ENCODE data around the gene CNFN. TPM values are rescaled to one million over a fixed set of nuclear protein-coding genes. Genes with fewer than 3 reads are reported as not detected.

CNFN gene
- total and polyA plus RNA-seq, 9 donors = 0.24 to 1.2 (median 0.38) TPM; not detected in 5

GRCh38 chr19:42353341-42354015 is 36.6 kb downstream of the CNFN start:
- Histone ChIP-seq H3K27me3 (ENCODE audit: control insufficient read depth, insufficient read depth, low read length) (no peaks in the 10 kb centered on the region), H3K4me3 (ENCODE audit: low read length) (no peak overlapping the region), H3K36me3 (ENCODE audit: control insufficient read depth, insufficient read depth, low read length) (peaks cover 86% of the 10 kb centered on the region), H3K4me1 (ENCODE audit: control insufficient read depth, insufficient read depth, low read length) (no peaks in the 10 kb centered on the region), H3K9me3 (replicated peaks; ENCODE audit: control insufficient read depth, low read depth, low read length) (no peaks in the 10 kb centered on the region), H3K27ac (ENCODE audit: low read length) (no peak overlapping the region)
- no peak for DNase-seq
- WGBS (ENCODE audit: insufficient coverage) = 90% methylated on average over 22 of the region's 29 CpGs

DNA sequence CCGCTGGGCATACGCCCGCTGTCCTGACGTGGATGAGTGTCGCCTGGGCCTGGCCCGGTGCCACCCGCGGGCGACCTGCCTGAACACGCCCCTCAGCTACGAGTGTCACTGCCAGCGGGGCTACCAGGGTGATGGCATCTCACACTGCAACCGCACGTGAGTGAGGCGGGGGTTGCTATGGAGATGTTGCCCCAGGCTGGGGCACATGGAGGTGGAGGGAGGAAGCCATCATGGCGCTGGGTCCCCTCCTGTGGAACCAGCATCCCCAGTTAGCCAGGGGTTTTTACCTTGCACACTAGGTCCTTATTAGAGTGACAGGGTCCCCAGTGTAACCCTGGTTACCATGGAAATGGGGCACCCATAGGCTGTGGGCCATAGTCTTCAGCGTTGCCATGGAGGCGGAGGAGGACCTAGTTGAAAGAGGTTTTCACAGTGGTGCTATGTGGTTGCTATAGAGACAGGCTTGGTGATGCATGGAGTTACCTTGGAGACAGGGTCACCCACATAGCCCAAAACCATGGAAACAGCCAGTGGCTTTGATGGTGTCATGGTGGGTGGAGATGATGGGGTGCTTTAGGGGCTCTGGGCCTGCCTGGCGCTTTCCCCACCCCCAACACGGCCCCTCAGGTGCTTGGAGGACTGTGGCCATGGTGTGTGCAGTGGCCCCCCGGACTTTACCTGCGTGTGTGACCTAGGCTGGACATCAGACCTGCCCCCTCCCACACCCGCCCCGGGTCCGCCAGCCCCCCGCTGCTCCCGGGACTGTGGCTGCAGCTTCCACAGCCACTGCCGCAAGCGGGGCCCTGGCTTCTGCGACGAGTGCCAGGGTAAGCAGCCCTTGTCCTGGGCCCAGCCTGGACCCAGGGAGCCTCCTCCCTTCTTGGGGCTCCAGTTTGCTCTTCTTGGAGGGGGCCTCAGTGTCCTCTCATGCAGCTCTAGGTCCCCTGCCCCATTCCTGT is 37.5 kb downstream of the CNFN start:
- H3K9me3 ChIP-seq (replicated peaks; ENCODE audit: control insufficient read depth, low read depth, low read length) = no peaks in the 10 kb centered on the region
- H3K27me3 ChIP-seq (ENCODE audit: control insufficient read depth, insufficient read depth, low read length) = no peaks in the 10 kb centered on the region
- 86% methylated on average over 29 of the region's 31 CpGs for WGBS (ENCODE audit: insufficient coverage)
- no peak overlapping the region for H3K27ac ChIP-seq (ENCODE audit: low read length)
- no peak for DNase-seq
- peaks cover 87% of the 10 kb centered on the region for H3K36me3 ChIP-seq (ENCODE audit: control insufficient read depth, insufficient read depth, low read length)
- H3K4me3 ChIP-seq (ENCODE audit: low read length) = no peak overlapping the region
- no peaks in the 10 kb centered on the region for H3K4me1 ChIP-seq (ENCODE audit: control insufficient read depth, insufficient read depth, low read length)

GRCh38 chr19:42351079-42351735 is 38.9 kb downstream of the CNFN start:
- Histone ChIP-seq H3K4me1 (ENCODE audit: control insufficient read depth, insufficient read depth, low read length) (no peaks in the 10 kb centered on the region), H3K27me3 (ENCODE audit: control insufficient read depth, insufficient read depth, low read length) (no peaks in the 10 kb centered on the region), H3K27ac (ENCODE audit: low read length) (no peak overlapping the region), H3K36me3 (ENCODE audit: control insufficient read depth, insufficient read depth, low read length) (peaks cover 74% of the 10 kb centered on the region), H3K9me3 (replicated peaks; ENCODE audit: control insufficient read depth, low read depth, low read length) (no peaks in the 10 kb centered on the region), H3K4me3 (ENCODE audit: low read length) (no peak overlapping the region)
- no peak for DNase-seq
- 88% methylated on average over 20 of the region's 21 CpGs for WGBS (ENCODE audit: insufficient coverage)

DNA sequence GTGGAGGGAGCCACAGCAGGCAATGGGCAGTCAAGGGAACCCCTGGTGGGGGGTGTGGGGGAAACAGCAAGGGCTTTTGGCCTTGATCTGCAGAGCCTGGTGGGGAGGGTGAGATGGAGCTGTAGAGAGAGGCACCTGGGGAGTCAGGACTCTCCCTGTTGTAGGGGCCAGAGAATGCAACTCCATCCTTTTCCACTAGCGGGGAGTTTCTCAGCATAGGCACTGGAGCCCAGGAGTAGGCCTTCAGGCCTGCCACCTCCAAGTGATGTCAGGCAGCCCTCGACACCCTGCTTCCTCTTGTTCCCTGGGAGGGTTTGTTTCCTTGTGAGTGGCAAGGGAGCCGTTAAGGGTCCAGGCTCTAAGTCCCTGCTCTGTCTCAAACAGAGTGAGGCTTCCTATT is 39.7 kb downstream of the CNFN start:
- Histone ChIP-seq H3K4me1 (ENCODE audit: control insufficient read depth, insufficient read depth, low read length) (no peaks in the 10 kb centered on the region), H3K4me3 (ENCODE audit: low read length) (no peak overlapping the region), H3K27me3 (ENCODE audit: control insufficient read depth, insufficient read depth, low read length) (no peaks in the 10 kb centered on the region), H3K36me3 (ENCODE audit: control insufficient read depth, insufficient read depth, low read length) (peaks cover 68% of the 10 kb centered on the region), H3K27ac (ENCODE audit: low read length) (no peak overlapping the region), H3K9me3 (replicated peaks; ENCODE audit: control insufficient read depth, low read depth, low read length) (no peaks in the 10 kb centered on the region)
- DNase-seq = no peak
- no CpG with 5 or more reads among the region's 3 CpGs for WGBS (ENCODE audit: insufficient coverage)

DNA sequence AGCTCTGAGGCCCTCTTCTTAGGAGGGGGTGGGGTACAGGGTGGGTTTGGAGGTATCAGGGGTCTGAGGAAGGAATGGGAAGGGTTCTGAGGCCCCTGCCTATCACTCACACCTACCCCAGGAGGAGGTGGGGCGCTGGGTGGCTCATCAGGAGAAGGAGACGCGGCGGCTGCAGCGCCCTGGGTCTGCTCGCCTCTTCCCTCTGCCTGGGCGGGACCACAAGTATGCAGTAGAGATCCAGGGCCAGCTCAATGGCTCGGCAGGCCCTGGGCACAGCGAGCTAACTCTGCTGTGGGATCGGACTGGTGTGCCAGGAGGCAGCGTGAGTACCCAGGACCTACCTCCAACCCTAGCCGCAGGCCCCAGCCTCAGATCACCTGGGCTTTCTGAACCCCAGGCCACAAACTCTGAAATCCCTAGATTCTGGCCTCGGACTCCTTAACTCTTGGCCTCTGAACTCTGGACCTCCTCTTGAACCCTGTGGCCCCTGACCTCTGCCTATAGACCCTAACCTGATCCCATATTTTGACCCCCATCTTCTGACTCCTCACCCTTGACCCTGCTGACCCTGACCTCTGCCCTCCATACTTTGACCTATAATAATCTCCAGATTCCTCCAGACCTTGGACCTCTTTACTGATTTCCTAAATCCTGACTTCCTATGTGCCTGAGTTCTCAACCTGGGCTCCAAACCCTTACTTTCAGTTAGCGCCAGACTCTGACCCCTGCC is 40.6 kb downstream of the CNFN start:
- H3K4me1 ChIP-seq (ENCODE audit: control insufficient read depth, insufficient read depth, low read length) = no peaks in the 10 kb centered on the region
- DNase-seq = no peak
- peaks cover 70% of the 10 kb centered on the region for H3K36me3 ChIP-seq (ENCODE audit: control insufficient read depth, insufficient read depth, low read length)
- H3K9me3 ChIP-seq (replicated peaks; ENCODE audit: control insufficient read depth, low read depth, low read length) = no peaks in the 10 kb centered on the region
- WGBS (ENCODE audit: insufficient coverage) = 82% methylated on average over 13 of the region's 14 CpGs
- H3K4me3 ChIP-seq (ENCODE audit: low read length) = no peak overlapping the region
- H3K27ac ChIP-seq (ENCODE audit: low read length) = no peak overlapping the region
- no peaks in the 10 kb centered on the region for H3K27me3 ChIP-seq (ENCODE audit: control insufficient read depth, insufficient read depth, low read length)

DNA sequence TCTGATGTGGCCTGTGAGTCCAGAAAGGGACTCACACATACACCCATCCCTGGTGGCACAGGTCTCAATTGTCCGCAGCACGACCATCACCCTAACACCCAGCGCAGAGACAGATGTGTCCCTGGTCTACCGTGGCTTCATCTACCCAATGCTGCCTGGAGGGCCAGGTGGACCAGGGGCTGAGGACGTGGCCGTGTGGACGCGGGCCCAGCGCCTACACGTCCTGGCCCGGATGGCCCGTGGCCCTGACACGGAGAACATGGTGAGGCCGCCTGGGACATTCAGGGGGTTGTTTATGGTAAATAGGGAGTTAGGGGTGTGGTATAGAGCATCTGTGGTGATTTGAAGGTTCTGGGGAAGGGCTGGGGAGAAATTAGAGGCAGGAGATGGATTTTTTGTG is 41.9 kb downstream of the CNFN start:
- H3K4me3 ChIP-seq (ENCODE audit: low read length) = no peak overlapping the region
- H3K36me3 ChIP-seq (ENCODE audit: control insufficient read depth, insufficient read depth, low read length) = peaks cover 74% of the 10 kb centered on the region
- WGBS (ENCODE audit: insufficient coverage) = 85% methylated on average over 12 of the region's 14 CpGs
- no peaks in the 10 kb centered on the region for H3K27me3 ChIP-seq (ENCODE audit: control insufficient read depth, insufficient read depth, low read length)
- H3K9me3 ChIP-seq (replicated peaks; ENCODE audit: control insufficient read depth, low read depth, low read length) = no peaks in the 10 kb centered on the region
- H3K4me1 ChIP-seq (ENCODE audit: control insufficient read depth, insufficient read depth, low read length) = no peaks in the 10 kb centered on the region
- H3K27ac ChIP-seq (ENCODE audit: low read length) = no peak overlapping the region
- no peak for DNase-seq

DNA sequence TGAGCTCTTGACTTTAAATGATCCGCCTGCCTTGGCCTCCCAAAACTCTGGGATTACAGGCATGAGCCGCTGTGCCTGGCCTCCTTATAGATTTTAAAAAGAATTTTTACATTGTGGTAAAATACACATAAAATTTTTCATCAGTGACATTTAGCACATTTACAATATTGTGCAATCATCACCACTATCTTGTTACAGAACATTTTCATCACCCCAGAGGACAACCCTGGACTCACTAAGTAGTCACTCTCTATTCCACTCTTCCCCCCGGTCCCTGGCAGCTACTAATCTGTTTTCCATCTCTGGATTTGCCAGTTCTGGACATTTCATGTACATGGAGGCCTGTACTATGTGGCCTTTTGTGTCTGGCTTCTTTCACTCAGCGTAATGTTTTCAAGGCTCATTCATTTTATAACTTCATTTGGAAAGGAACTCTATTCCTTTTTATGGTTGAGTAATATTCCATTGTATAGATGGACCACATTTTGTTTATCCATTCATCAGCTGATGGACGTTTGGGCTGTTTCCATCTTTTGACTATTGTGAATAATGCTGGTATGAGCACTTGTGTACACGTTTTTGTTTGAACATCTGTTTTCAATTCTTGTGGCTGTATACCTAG is 44.8 kb downstream of the CNFN start:
- WGBS (ENCODE audit: insufficient coverage) = no CpG with 5 or more reads among the region's 6 CpGs
- H3K9me3 ChIP-seq (replicated peaks; ENCODE audit: control insufficient read depth, low read depth, low read length) = no peaks in the 10 kb centered on the region
- H3K36me3 ChIP-seq (ENCODE audit: control insufficient read depth, insufficient read depth, low read length) = peaks cover 56% of the 10 kb centered on the region

GRCh38 chr19:42344336-42344893 is 45.7 kb downstream of the CNFN start:
- Histone ChIP-seq H3K4me3 (ENCODE audit: low read length) (no peak overlapping the region), H3K9me3 (replicated peaks; ENCODE audit: control insufficient read depth, low read depth, low read length) (no peaks in the 10 kb centered on the region), H3K4me1 (ENCODE audit: control insufficient read depth, insufficient read depth, low read length) (no peaks in the 10 kb centered on the region), H3K27me3 (ENCODE audit: control insufficient read depth, insufficient read depth, low read length) (no peaks in the 10 kb centered on the region), H3K27ac (ENCODE audit: low read length) (no peak overlapping the region), H3K36me3 (ENCODE audit: control insufficient read depth, insufficient read depth, low read length) (peaks cover 47% of the 10 kb centered on the region)
- 85% methylated on average over 9 of the region's 18 CpGs for WGBS (ENCODE audit: insufficient coverage)
- no peak for DNase-seq

More for the DNA sequence above, 44.8 kb downstream of the CNFN start:
- no peak overlapping the region for H3K4me3 ChIP-seq (ENCODE audit: low read length)
- H3K4me1 ChIP-seq (ENCODE audit: control insufficient read depth, insufficient read depth, low read length) = no peaks in the 10 kb centered on the region
- H3K27me3 ChIP-seq (ENCODE audit: control insufficient read depth, insufficient read depth, low read length) = no peaks in the 10 kb centered on the region
- H3K27ac ChIP-seq (ENCODE audit: low read length) = no peak overlapping the region
- DNase-seq = no peak

GRCh38 chr19:42343344-42344110 is 46.6 kb downstream of the CNFN start:
- H3K36me3 ChIP-seq (ENCODE audit: control insufficient read depth, insufficient read depth, low read length) = peaks cover 40% of the 10 kb centered on the region
- no peaks in the 10 kb centered on the region for H3K27me3 ChIP-seq (ENCODE audit: control insufficient read depth, insufficient read depth, low read length)
- no peaks in the 10 kb centered on the region for H3K9me3 ChIP-seq (replicated peaks; ENCODE audit: control insufficient read depth, low read depth, low read length)
- H3K27ac ChIP-seq (ENCODE audit: low read length) = no peak overlapping the region
- WGBS (ENCODE audit: insufficient coverage) = 77% methylated on average over 17 of the region's 17 CpGs
- no peak for DNase-seq
- no peak overlapping the region for H3K4me3 ChIP-seq (ENCODE audit: low read length)
- H3K4me1 ChIP-seq (ENCODE audit: control insufficient read depth, insufficient read depth, low read length) = no peaks in the 10 kb centered on the region
